ENCODE results near the gene RUVBL2.
"Not testable (repeated sequence)": the region's sequence is repeated elsewhere in the genome, so short reads cannot be mapped to it uniquely, and the experiment has no call there.

Gene RUVBL2

DNA sequence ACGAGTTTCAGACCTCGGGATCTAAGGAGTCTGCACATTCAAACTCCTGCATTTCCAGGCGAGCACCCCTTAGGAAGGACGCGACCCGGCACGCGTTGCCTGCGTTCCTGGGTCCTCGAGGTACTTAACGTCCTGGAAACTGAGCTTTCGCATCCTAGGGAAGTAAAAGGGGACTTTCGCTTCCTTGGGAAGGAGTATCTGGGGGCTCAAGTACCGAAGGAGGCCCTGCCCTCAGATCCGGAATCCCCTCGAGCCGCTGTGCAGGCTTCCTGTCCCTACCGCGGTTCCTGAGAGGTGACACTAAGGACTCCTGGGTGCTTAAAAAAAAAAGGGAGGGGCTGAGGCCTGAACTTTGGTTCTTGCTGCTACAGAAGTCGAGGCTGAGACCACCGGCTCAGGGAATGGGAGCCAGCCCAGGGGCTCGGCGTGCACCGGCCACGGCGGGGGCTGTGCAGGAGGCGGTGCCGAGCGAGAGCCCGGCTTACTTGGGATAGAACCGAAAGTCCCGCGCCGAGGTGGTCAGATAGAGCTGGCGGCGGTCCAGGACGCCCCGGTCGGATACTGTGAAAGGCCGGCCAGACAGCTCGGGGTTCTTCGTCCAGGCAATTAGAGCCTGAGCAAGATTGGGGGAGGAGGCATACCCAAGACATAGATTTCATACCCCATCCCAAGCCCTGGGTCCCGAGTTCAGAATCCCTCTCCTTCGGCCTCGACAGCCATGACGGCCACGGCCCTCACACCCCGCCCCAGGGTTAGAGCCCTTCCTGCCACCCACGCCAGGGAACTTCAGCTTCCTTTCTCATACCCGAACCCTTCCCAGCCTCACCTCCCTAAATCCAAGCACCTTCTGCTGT, 24.9 kb downstream of the RUVBL2 start:
- DNase-seq: not testable (repeated sequence)

DNA sequence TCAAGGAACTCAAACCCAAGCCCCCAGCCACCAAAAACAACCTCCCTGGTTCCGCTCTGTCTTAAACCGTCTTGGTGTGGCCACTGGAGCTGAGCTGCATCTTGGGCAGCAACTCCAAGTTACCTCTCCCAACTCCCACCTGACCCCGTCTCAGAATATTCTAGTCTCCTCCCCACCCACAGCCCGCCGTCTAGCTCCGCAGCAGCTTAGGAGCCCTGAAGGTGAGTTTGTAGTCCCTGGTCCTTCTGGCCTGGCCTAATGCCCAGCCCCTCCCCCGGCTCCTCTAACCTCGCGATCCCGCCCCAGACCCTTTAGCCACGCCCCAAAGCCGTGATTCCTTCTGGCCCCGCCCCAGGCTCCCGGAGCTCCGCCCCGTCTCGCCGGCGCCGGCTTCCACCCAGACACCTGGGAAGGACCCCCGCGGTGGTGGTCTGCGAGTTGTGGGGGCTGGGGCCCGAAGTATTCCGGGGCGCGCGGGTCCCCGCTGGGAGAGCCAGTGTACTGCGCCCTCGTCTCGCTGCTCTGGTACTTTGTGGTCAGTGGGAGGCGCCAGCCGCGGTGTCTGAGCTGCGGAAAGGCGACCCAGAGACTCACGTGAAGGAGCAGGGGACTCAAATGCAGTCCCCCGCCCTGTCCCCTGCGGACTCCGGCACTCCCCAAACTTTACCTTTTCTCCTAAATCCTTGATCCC, 25.7 kb downstream of the RUVBL2 start:
- no peak for DNase-seq

DNA sequence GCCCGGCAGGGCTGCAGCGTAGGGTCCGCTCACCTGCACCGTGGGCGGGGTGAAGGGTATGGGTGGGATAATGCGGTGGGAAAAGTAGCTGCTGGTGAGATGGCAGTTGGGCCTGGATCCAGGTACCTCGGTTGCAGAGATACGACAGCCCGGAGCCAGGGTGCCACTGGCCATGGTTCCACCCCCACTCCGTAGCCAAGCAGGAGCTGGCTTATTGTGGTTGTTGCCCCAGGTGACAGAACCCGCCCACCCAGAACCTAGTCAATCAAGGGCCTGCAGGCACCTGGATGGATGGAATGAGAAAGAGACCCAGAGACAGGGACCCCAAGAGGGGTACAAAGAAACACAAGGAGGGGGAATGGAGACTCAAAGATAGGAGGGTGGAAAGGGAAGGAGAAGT, 26.7 kb downstream of the RUVBL2 start:
- no peak for DNase-seq

DNA sequence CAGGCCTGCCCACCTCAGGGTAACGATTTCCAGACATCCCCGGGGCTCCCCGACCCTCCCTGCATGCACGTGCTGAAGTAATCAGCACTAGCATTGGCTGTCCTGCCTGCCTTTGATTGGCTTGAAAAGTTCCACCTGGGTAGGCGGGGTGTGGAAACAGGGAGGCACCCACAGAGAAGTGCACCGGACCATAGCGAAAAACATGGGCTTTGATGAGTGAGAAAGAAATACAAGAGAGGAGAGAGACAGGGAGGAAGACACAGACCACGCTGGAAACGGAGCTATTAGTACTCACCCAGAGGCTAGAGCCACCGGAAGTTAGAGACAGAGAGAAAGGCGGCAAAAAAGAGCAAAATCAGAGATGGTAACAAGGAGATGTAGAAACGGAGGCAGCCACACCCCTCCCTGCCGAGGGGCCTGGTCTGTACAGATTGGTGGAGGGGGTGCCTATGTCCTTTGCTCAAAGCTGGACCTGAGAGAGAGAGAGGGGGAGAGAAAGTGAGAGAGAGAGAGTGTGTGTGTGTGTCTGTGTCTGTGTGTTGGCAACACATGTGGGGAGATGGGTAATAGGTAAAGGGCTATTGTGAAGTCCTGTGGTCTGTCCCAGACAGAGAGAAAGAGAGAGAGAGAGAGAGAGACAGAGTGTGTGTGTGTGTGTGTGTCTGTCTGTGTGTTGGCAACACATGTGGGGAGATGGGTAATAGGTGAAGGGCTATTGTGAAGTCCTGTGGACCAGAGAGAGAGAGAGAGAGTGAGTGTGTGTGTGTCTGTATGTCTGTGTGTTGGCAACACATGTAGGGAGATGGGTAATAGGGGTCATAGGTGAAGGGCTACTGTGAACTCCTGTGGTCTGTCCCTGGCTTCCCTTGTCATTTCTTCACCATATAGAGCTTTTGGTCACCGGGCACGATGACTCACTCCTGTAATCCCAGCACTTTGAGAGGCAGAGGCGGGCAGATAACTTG, 27.5 kb downstream of the RUVBL2 start:
- no peak for DNase-seq

DNA sequence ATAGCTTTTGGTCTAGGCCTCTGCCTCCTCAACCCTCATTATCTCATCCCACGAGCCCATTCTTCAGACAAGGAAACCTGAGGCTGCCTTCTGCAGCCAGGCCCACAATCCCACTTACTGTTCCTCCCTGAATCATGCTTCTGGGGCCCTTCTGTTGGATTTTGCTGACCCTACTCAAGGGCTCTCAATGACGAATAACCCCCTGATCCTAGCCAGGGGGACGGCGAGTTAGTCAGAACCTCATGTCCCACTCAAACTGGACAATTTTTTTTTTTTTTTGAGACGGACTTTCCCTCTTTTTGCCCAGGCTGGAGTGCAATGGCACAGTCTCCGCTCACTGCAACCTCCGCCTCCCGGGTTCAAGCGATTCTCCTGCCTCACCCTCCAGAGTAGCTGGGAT, 28.4 kb downstream of the RUVBL2 start:
- DNase-seq: no peak

DNA sequence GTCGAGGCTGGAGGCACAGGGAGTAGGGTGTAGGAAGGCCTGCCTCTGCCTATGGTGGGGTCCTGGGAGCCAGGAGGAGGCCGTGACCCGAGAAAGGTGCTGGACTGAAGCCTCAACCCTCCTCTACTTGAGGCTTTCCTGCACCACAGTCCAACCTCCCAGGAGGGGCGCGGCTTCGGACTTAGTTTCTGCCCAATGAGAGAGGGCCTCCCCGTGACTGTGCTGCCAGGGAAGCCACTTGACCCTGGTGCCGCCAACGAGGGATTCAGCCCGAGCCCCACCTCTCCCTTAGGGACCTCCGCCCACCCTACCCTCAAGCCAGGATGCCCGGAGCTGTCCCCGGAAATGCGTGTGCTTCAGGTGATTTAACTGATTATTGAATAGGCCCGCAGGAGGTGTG, 30.5 kb downstream of the RUVBL2 start, which contains the start of gene CGB3:
Gene CGB3 (minus strand): TSS at position 101 of the 400 bp plus-strand sequence. CDS start 362 bp downstream, outside the sequence.
- DNase-seq: not testable (repeated sequence)

DNA sequence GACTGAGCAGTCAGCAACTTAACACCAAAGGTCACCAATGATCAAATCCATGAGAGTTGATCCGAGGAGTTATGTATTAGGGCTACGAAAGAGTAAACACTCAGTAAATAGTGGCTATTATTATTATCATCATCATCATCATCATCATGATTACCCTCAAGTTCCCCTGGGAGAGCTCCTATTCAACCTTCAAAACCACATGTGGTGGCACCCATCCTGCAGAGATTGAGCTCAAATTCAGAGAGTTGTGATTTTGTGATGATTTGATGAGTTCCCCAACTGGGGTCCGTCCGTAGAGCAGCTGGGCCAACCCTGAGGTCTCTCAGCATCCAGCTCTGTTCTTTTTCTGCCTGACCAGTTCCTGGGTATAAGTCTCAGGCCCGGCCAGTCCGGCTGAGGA, 31.4 kb downstream of the RUVBL2 start:
- not testable (repeated sequence) for DNase-seq

DNA sequence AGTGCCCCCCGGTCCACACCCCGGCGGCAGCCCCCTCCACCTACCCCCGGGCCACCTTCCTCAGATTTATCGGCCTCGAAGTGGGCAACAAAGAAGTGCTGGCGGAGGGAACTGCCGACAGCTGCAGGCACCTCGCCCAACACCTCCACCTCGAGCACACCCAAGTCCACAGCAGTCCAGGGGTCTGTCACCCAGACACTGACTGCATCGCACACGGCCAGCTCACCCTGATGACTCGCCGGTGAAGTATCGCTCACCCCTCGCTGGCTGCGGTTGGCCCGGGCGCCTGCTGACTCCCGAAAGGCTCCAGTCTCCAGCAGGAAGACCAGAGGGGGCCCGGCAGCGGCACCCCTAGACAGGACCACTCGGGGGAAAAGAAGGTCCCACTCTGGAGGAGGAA, 31.9 kb downstream of the RUVBL2 start:
- DNase-seq: not testable (repeated sequence)

DNA sequence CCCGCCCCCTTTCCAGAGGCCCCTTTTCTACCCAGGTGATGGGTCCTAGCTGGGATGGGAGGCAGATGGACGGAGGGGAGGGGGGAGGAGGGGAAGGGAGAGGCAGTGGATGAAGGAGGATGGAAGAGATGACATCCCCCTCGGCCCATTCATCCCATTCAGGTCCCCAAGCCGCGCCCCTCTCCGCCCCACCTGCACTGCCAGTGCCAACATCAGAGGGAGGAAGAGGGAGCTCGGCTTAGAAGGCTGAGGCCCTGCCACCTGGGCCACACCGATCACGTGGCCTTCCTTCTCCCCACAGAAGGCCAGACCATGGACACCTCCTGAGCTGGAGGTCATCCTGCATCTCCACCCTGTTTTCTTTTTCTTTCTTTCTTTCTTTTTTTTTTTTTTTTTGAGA, 35.0 kb downstream of the RUVBL2 start:
- not testable (repeated sequence) for DNase-seq

DNA sequence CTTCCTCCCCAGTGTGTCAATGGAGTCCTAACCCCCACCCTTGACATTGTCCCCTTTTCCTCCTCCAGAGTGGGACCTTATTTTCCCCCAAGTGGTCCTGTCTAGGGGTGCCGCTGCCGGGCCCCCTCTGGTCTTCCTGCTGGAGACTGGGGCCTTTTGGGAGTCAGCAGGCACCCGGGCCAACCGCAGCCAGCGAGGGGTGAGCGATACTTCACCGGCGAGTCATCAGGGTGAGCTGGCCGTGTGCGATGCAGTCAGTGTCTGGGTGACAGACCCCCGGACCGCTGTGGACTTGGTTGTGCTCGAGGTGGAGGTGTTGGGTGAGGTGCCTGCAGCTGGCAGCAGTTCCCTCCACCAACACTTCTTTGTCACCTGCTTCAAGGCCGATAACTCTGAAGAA, 36.1 kb downstream of the RUVBL2 start:
- DNase-seq: not testable (repeated sequence)

DNA sequence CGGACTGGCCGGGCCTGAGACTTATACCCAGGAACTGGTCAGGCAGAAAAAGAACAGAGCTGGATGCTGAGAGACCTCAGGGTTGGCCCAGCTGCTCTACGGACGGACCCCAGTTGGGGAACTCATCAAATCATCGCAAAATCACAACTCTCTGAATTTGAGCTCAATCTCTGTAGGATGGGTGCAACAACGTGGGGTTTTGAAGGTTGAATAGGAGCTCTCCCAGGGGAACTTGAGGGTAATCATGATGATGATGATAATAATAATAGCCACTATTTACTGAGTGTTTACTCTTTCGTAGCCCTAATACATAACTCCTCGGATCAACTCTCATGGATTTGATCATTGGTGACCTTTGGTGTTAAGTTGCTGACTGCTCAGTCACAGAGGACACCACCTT, 36.6 kb downstream of the RUVBL2 start:
- DNase-seq: not testable (repeated sequence)

DNA sequence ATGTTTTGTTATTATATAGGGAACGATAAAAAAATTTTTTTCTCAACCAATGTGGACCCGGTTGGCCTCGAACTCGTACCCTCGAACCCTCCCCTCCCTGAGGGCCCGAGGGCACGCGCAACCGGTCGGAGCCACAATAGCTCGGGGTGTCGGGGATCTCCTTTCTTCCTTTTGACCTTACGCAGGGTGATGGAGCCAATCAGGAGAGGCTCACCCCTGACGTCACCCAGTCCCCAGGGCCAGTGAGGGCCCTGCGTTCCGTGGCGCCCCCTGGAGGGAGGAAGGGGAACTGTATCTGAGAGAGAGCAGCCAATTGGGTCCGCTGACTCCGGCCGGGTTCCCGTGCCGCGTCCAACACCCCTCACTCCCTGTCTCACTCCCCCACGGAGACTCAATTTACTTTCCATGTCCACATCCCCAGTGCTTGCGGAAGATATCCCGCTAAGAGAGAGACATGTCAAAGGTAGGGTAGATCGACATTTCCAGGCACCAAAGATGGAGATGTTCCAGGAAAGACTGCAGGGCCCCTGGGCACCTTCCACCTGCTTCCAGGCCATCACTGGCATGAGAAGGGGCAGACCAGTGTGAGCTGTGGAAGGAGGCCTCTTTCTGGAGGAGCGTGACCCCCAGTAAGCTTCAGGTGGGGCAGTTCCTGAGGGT, 38.1 kb downstream of the RUVBL2 start, which contains the start of gene CGB2:
Gene CGB2 (plus strand): TSS at position 249 of the 660 bp plus-strand sequence. CDS start 206 bp downstream, at position 455.
- not testable (repeated sequence) for DNase-seq

DNA sequence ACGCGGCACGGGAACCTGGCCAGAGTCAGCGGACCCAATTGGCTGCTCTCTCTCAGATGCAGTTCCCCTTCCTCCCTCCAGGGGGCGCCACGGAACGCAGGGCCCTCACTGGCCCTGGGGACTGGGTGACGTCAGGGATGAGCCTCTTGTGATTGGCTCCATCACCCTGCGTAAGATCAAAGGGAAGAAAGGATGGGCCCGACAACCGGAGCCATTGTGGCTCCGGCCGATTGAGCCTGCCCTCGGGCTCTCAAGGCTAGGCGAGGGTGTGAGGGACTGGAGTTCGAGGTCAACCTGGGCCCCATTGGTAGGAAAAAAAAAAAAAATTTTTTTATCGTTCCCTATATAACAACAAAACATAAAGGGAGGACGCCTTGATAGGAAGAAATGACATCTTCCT, 43.1 kb downstream of the RUVBL2 start, which contains the start of gene CGB1:
Gene CGB1 (minus strand): TSS at position 81 of the 400 bp plus-strand sequence. CDS start 184 bp downstream, outside the sequence.
- DNase-seq: not testable (repeated sequence)

DNA sequence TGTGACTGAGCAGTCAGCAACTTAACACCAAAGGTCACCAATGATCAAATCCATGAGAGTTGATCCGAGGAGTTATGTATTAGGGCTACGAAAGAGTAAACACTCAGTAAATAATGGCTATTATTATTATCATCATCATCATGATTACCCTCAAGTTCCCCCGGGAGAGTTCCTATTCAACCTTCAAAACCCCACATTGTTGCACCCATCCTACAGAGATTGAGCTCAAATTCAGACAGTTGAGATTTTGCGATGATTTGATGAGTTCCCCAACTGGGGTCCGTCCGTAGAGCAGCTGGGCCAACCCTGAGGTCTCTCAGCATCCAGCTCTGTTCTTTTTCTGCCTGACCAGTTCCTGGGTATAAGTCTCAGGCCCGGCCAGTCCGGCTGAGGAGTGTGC, 44.4 kb downstream of the RUVBL2 start:
- DNase-seq: not testable (repeated sequence)

DNA sequence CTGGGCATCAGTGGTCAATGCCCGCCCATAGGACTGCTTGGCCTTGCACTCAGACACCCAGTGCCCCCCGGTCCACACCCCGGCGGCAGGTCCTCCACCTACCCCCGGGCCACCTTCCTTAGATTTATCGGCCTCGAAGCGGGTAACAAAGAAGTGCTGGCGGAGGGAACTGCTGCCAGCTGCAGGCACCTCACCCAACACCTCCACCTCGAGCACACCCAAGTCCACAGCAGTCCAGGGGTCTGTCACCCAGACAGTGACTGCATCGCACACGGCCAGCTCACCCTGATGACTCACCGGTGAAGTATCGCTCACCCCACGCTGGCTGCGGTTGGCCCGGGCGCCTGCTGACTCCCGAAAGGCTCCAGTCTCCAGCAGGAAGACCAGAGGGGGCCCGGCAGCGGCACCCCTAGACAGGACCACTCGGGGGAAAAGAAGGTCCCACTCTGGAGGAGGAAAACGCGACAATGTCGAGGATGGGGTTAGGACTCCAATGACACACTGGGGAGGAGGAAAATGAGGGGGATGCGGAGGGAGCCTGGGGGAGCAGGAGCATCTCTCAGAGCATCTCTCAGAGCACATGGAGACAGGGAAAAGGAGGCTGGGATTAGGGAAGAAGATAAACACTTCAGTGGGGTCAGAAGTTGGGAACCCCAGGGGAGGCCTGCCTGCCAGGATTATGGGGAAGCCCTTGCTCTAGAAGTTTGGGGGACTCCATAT, 45.0 kb downstream of the RUVBL2 start:
- not testable (repeated sequence) for DNase-seq

DNA sequence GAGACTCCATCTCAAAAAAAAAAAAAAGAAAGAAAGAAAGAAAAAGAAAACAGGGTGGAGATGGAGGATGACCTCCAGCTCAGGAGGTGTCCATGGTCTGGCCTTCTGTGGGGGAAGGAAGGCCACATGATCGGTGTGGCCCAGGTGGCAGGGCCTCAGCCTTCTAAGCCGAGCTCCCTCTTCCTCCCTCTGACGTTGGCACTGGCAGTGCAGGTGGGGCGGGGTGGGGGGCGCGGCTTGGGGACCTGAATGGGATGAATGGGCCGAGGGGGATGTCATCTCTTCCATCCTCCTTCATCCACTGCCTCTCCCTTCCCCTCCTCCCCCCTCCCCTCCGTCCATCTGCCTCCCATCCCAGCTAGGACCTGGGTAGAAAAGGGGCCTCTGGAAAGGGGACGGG, 46.0 kb downstream of the RUVBL2 start:
- DNase-seq: not testable (repeated sequence)

DNA sequence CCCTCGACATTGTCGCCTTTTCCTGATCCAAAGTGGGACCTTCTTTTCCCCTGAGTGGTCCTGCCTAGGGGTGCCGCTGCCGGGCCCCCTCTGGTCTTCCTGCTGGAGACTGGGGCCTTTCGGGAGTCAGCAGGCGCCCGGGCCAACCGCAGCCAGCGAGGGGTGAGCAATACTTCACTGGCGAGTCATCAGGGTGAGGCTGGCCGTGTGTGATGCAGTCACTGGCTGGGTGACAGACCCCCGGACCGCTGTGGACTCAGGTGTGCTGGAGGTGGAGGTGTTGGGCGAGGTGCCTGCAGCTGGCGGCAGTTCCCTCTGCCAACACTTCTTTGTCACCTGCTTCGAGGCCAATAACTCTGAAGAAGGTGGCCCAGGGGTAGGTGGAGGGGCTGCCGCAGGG, 48.5 kb downstream of the RUVBL2 start:
- DNase-seq: no peak

DNA sequence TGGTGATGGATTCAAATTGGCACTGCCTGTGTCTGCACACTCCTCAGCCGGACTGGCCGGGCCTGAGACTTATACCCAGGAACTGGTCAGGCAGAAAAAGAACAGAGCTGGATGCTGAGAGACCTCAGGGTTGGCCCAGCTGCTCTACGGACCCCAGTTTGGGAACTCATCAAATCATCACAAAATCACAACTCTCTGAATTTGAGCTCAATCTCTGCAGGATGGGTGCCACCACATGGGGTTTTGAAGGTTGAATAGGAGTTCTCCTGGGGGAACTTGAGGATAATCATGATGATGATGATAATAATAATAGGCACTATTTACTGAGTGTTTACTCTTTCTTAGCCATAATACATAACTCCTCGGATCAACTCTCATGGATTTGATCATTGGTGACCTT, 49.0 kb downstream of the RUVBL2 start:
- not testable (repeated sequence) for DNase-seq

DNA sequence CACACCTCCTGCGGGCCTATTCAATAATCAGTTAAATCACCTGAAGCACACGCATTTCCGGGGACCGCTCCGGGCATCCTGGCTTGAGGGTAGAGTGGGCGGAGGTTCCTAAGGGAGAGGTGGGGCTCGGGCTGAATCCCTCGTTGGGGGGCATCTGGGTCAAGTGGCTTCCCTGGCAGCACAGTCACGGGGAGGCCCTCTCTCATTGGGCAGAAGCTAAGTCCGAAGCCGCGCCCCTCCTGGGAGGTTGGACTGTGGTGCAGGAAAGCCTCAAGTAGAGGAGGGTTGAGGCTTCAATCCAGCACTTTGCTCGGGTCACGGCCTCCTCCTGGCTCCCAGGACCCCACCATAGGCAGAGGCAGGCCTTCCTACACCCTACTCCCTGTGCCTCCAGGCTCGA, 49.9 kb downstream of the RUVBL2 start, which contains the start of gene CGB5:
Gene CGB5 (plus strand): TSS at position 301 of the 400 bp plus-strand sequence. CDS start 362 bp downstream, outside the sequence.
- not testable (repeated sequence) for DNase-seq

DNA sequence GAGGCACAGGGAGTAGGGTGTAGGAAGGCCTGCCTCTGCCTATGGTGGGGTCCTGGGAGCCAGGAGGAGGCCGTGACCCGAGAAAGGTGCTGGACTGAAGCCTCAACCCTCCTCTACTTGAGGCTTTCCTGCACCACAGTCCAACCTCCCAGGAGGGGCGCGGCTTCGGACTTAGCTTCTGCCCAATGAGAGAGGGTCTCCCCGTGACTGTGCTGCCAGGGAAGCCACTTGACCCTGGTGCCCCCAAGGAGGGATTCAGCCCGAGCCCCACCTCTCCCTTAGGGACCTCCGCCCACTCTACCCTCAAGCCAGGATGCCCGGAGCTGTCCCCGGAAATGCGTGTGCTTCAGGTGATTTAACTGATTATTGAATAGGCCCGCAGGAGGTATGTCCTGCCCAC, 55.3 kb downstream of the RUVBL2 start, which contains the start of gene CGB8:
Gene CGB8 (minus strand): TSS at position 101 of the 400 bp plus-strand sequence. CDS start 372 bp downstream, outside the sequence.
- not testable (repeated sequence) for DNase-seq

DNA sequence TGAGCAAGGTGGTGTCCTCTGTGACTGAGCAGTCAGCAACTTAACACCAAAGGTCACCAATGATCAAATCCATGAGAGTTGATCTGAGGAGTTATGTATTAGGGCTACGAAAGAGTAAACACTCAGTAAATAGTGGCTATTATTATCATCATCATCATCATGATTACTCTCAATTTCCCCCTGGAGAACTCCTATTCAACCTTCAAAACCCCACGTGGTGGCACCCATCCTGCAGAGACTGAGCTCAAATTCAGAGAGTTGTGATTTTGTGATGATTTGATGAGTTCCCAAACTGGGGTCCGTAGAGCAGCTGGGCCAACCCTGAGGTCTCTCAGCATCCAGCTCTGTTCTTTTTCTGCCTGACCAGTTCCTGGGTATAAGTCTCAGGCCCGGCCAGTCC, 56.1 kb downstream of the RUVBL2 start:
- not testable (repeated sequence) for DNase-seq

Measured in SIG-M5 (cell line).